Esophagus muscularis mucosa (tissue), 4 donors: ENCODE results near the gene KRTAP9-4. TPM values are rescaled to one million over a fixed set of nuclear protein-coding genes. Genes with fewer than 3 reads are reported as not detected.

Experiments
- DNase-seq: peaks from one replicate; pipeline ENCODE4 v3.0.0-alpha.2; 2017; ENCODE audit errors: extremely low spot score
- H3K27ac ChIP-seq, 4 donors: fragments of 200-600 bp; sonication (generic); replicated peaks in 1 of 4; 1 replicate in 3 of 4; 2 replicates in 1 of 4; pipeline ENCODE4 v1.5.1; 2016 to 2019; ENCODE audit warnings: mild to moderate bottlenecking in 1 of 4
- H3K27me3 ChIP-seq, 4 donors: fragments of 200-600 bp; sonication (generic); one replicate each; pipeline versions ENCODE4 v1.5.1 to v1.6.0; 2016 to 2019
- H3K36me3 ChIP-seq, 4 donors: fragments of 200-600 bp; sonication (generic); one replicate each; pipeline ENCODE4 v1.5.1; 2016 to 2019
- H3K4me1 ChIP-seq, 4 donors: fragments of 200-600 bp; sonication (generic); one replicate each; pipeline ENCODE4 v1.5.1; 2016 to 2019
- H3K4me3 ChIP-seq, 4 donors: fragments of 200-600 bp; sonication (generic); 1 replicate in 2 of 4; 2 replicates in 2 of 4; pipeline ENCODE4 v1.5.1; 2016 to 2019; ENCODE audit warnings: mild to moderate bottlenecking in 4 of 4, moderate library complexity in 1 of 4
- H3K9me3 ChIP-seq, 4 donors: fragments of 200-600 bp; sonication (generic); 1 replicate in 3 of 4; 2 replicates in 1 of 4; pipeline ENCODE4 v1.5.1; 2016 to 2019
- EP300 ChIP-seq: sonication (generic); formaldehyde crosslinking; IDR thresholded peaks from one replicate; pipeline ENCODE4 v1.6.1; 2017; ENCODE audit warnings: antibody characterized with exemption
- POLR2A ChIP-seq: fragments of 450-650 bp; IDR thresholded peaks from one replicate; pipeline ENCODE4 v1.6.1; 2017; ENCODE audit warnings: antibody characterized with exemption, moderate library complexity, mild to moderate bottlenecking, low read depth
- POLR2AphosphoS5 ChIP-seq, 2 donors: sonication (generic); formaldehyde crosslinking; IDR thresholded peaks; one replicate each; pipeline ENCODE4 v1.6.1; 2017; ENCODE audit warnings: antibody characterized with exemption in 2 of 2
- WGBS: methylation state at CpG from one replicate; pipeline ENCODE4 v1.1.5; 2018; 5-methylcytosine and 5-hydroxymethylcytosine counted together
- intact Hi-C: fragments of 100-400 bp; cut with DNase I; formaldehyde crosslinking; loops from one replicate; pipeline ENCODE4 v1.15.1; 2023
- small RNA-seq, 3 donors: library from RNA; depleted of rRNA; stranded (forward); fragments of <200 nt; gene quantifications; one replicate each; pipeline ENCODE3, GENCODE V24; 2016
- total RNA-seq, 4 donors: library from RNA; depleted of rRNA; stranded (reverse); fragments of >200 nt; gene quantifications; one replicate each; pipeline versions ENCODE4 v1.1.0 to v1.2.1, GENCODE V29; 2016
- TF ChIP-seq, protein P1 (sequence below), 3 experiments: fragments of 200-600 bp in 2 of 3; fragments of 450-650 bp in 1 of 3; sonication (generic) in 2 of 3; IDR thresholded peaks; one replicate each; pipeline ENCODE4 v1.5.1; 2017 to 2019; ENCODE audit warnings: antibody characterized with exemption in 3 of 3, mild to moderate bottlenecking in 2 of 3, moderate library complexity in 1 of 3

Gene KRTAP9-4
- total RNA-seq, 4 donors from 2014 or later, result not detected

DNA sequence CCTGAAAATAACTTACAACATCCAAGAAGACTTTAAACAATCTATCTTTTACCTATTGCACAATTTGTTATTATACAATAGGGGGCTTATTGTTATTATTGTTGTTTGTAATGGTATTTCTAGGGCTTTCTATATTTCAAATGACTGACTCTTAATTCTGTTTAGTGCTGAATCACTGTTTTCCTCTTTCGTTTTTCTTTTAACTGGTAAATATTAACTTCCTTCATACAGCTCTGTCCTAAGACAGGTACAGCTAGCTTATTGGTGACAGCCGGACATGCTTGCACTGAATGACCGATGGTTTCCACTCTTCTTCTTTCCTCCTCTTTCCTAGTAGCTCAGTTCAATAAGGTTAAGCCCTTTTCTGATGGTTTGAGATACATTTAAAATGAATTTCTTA lies 37.6 kb downstream of the KRTAP9-4 start:
- 86% methylated on average over 3 of the region's 3 CpGs for WGBS
- DNase-seq, result no peak
- TF ChIP-seq, protein P1, sequence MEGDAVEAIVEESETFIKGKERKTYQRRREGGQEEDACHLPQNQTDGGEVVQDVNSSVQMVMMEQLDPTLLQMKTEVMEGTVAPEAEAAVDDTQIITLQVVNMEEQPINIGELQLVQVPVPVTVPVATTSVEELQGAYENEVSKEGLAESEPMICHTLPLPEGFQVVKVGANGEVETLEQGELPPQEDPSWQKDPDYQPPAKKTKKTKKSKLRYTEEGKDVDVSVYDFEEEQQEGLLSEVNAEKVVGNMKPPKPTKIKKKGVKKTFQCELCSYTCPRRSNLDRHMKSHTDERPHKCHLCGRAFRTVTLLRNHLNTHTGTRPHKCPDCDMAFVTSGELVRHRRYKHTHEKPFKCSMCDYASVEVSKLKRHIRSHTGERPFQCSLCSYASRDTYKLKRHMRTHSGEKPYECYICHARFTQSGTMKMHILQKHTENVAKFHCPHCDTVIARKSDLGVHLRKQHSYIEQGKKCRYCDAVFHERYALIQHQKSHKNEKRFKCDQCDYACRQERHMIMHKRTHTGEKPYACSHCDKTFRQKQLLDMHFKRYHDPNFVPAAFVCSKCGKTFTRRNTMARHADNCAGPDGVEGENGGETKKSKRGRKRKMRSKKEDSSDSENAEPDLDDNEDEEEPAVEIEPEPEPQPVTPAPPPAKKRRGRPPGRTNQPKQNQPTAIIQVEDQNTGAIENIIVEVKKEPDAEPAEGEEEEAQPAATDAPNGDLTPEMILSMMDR (IDR thresholded peaks at IDR 0.05), result no peak
- TF ChIP-seq POLR2AphosphoS5 (IDR thresholded peaks at IDR 0.05) (no peak), EP300 (no peak), POLR2A (no peak)
- Histone ChIP-seq H3K27me3 (peaks cover 0 to 12% (median 2%) of the 10 kb centered on the region in 4 donors), H3K9me3 (no peaks in the 10 kb centered on the region), H3K4me3 (no peak overlapping the region), H3K4me1 (peaks cover 0 to 11% (median 10%) of the 10 kb centered on the region in 4 donors), H3K36me3 (no peaks in the 10 kb centered on the region), H3K27ac (no peak overlapping the region)
- intact Hi-C loops, result no loop called here

DNA sequence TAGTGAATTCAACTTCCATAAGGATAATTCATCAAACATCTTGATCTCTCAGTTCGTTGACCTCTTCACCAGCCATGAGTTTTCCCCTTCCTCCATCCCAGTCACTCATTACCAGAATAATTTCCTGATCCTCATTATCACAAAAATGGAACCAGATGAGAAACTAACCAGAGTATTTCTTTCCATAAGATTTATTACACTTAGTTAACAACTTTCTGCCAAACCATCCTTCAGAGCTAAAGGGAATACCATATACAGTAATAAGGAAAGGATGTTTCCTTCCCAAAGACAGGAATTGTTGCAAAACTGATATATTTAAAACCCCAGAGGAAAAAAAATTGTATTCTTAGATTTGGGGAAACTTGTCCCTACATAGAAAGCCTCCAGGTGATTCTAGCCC lies 44.5 kb downstream of the KRTAP9-4 start:
- intact Hi-C loops, result no loop called here
- WGBS, result 79% methylated on average over 1 of the region's 1 CpG
- no peak for DNase-seq
- H3K4me3 ChIP-seq, result no peak overlapping the region
- peaks cover 0 to 17% (median 0%) of the 10 kb centered on the region in 4 donors for H3K27me3 ChIP-seq
- no peak for TF ChIP-seq POLR2AphosphoS5 (IDR thresholded peaks at IDR 0.05)
- TF ChIP-seq POLR2A, result no peak
- TF ChIP-seq, protein P1 (IDR thresholded peaks at IDR 0.05), result no peak
- TF ChIP-seq EP300, result no peak
- no peaks in the 10 kb centered on the region for H3K36me3 ChIP-seq
- H3K9me3 ChIP-seq, result no peaks in the 10 kb centered on the region
- no peak overlapping the region for H3K27ac ChIP-seq
- no peaks in the 10 kb centered on the region for H3K4me1 ChIP-seq

DNA sequence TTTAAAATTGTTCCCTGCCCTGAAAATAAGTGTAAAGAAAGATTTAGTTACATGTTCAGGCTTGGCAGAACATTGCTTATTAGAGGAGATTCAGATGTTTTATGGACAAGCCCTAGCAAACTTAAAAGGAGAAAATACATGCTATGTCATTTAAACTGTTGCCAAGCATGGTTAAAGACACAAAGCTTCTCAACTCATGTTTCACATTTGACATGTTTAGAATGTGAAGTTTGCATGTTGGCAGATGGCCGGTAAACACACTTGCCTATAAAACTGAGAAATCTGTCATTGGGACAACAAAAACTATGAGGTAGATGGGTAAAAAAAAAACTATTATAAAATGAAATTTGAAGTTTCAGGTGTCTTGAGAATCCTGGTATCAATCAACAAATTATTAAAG lies 47.4 kb downstream of the KRTAP9-4 start:
- no peak overlapping the region for H3K4me3 ChIP-seq
- intact Hi-C loops, result no loop called here
- H3K27me3 ChIP-seq, result peaks cover 0 to 8% (median 0%) of the 10 kb centered on the region in 4 donors
- peaks cover 0 to 4% (median 0%) of the 10 kb centered on the region in 4 donors for H3K4me1 ChIP-seq
- DNase-seq, result peak; percentile 7
- no peak for TF ChIP-seq POLR2A
- TF ChIP-seq, protein P1 (IDR thresholded peaks at IDR 0.05), result no peak
- no peak for TF ChIP-seq POLR2AphosphoS5 (IDR thresholded peaks at IDR 0.05)
- TF ChIP-seq EP300, result no peak
- WGBS, result 42% methylated on average over 1 of the region's 1 CpG
- no peaks in the 10 kb centered on the region for H3K36me3 ChIP-seq
- no peak overlapping the region for H3K27ac ChIP-seq
- no peaks in the 10 kb centered on the region for H3K9me3 ChIP-seq

DNA sequence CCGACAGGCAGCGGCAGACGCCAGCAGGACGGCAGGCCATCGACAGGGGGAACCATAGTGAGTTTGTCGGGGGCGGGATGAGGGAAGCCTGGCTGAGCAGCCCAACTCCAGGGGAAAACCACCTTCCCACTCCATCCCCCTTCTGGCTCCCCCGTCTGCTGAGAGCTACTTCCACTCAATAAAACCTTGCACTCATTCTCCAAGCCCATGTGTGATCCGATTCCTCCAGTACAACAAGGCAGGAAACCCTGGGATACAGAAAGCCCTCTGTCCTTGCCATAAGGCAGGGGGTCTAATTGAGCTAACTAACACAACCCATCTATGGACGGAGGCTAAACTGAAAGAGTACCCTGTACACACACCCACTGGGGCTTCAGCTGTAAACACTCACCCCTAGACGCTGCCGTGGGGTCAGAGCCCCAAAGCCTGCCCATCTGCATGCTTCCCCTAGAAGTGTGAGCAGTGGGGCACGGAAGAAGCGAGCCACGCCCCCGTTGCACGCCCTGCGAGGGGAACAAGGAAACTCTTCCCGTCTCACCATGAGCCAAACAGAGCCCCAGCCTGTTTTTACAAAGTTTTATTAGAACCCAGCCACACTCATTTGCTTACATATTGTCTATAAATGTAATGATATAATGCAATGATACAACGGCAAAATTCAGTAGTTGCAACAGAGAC lies 49.1 kb downstream of the KRTAP9-4 start:
- Histone ChIP-seq H3K36me3 (no peaks in the 10 kb centered on the region), H3K9me3 (no peaks in the 10 kb centered on the region), H3K27ac (no peak overlapping the region), H3K4me3 (no peak overlapping the region), H3K27me3 (peaks cover 0 to 8% (median 0%) of the 10 kb centered on the region in 4 donors), H3K4me1 (peaks cover 0 to 4% (median 0%) of the 10 kb centered on the region in 4 donors)
- 95% methylated on average over 20 of the region's 20 CpGs for WGBS
- TF ChIP-seq, protein P1 (IDR thresholded peaks at IDR 0.05), result no peak
- TF ChIP-seq POLR2A (no peak), POLR2AphosphoS5 (IDR thresholded peaks at IDR 0.05) (no peak), EP300 (no peak)
- intact Hi-C loops, result no loop called here
- DNase-seq, result peak; percentile 55

Small RNAs within 50 kb of the gene (small RNA-seq; reads per million reads assigned to genes)
- gene KRTAP9-10P, result 0 reads per million in 3 donors

Other genes starting within 250 kb of the KRTAP9-4 start
- gene KRTAP3-2, start 249.8 kb upstream of the KRTAP9-4 start, total RNA-seq, result not detected
- not detected for gene KRTAP3-1, start 240.6 kb upstream of the KRTAP9-4 start, total RNA-seq
- not detected for gene KRTAP1-5, start 222.5 kb upstream of the KRTAP9-4 start, total RNA-seq
- not detected for gene KRTAP1-4, start 219.5 kb upstream of the KRTAP9-4 start, total RNA-seq
- gene KRTAP1-3, start 214.8 kb upstream of the KRTAP9-4 start, total RNA-seq, result not detected
- gene KRTAP1-1, start 208.2 kb upstream of the KRTAP9-4 start, total RNA-seq, result not detected
- not detected for gene KRTAP2-1, start 202.4 kb upstream of the KRTAP9-4 start, total RNA-seq
- not detected for gene KRTAP2-2, start 194.5 kb upstream of the KRTAP9-4 start, total RNA-seq
- not detected for gene KRTAP2-3, start 189.6 kb upstream of the KRTAP9-4 start, total RNA-seq
- gene KRTAP2-4, start 183.8 kb upstream of the KRTAP9-4 start, total RNA-seq, result not detected
- not detected for gene KRTAP4-7, start 165.5 kb upstream of the KRTAP9-4 start, total RNA-seq
- gene KRTAP4-8, start 151.5 kb upstream of the KRTAP9-4 start, total RNA-seq, result not detected
- gene KRTAP4-16, start 147.5 kb upstream of the KRTAP9-4 start, total RNA-seq, result not detected
- not detected for gene KRTAP4-9, start 144.3 kb upstream of the KRTAP9-4 start, total RNA-seq
- gene KRTAP4-11, start 131.3 kb upstream of the KRTAP9-4 start, total RNA-seq, result not detected
- gene KRTAP4-12, start 125.5 kb upstream of the KRTAP9-4 start, total RNA-seq, result not detected
- not detected for gene KRTAP4-6, start 109.1 kb upstream of the KRTAP9-4 start, total RNA-seq
- gene KRTAP4-5, start 99.9 kb upstream of the KRTAP9-4 start, total RNA-seq, result not detected
- not detected for gene KRTAP4-4, start 88.9 kb upstream of the KRTAP9-4 start, total RNA-seq
- gene KRTAP4-3, start 81.5 kb upstream of the KRTAP9-4 start, total RNA-seq, result not detected
- gene KRTAP4-2, start 71.5 kb upstream of the KRTAP9-4 start, total RNA-seq, result not detected
- not detected for gene KRTAP4-1, start 64.8 kb upstream of the KRTAP9-4 start, total RNA-seq
- not detected for gene KRTAP9-1, start 59.8 kb upstream of the KRTAP9-4 start, total RNA-seq
- gene KRTAP9-2, start 23.0 kb upstream of the KRTAP9-4 start, total RNA-seq, result not detected
- gene KRTAP9-3, start 17.2 kb upstream of the KRTAP9-4 start, total RNA-seq, result not detected
- not detected for gene KRTAP9-8, start 11.7 kb upstream of the KRTAP9-4 start, total RNA-seq
- gene KRTAP9-9, start 5.7 kb downstream of the KRTAP9-4 start, total RNA-seq, result not detected
- gene KRTAP9-6, start 15.7 kb downstream of the KRTAP9-4 start, total RNA-seq, result not detected
- not detected for gene KRTAP9-7, start 26.0 kb downstream of the KRTAP9-4 start, total RNA-seq
- gene KRTAP29-1, start 53.2 kb downstream of the KRTAP9-4 start, total RNA-seq, result not detected
- not detected for gene KRTAP16-1, start 59.6 kb downstream of the KRTAP9-4 start, total RNA-seq
- gene KRTAP17-1, start 66.0 kb downstream of the KRTAP9-4 start, total RNA-seq, result not detected
- gene KRT33A, start 101.1 kb downstream of the KRTAP9-4 start, total RNA-seq, result not detected
- not detected for gene KRT33B, start 120.1 kb downstream of the KRTAP9-4 start, total RNA-seq
- not detected for gene KRT34, start 132.6 kb downstream of the KRTAP9-4 start, total RNA-seq
- gene KRT31, start 147.9 kb downstream of the KRTAP9-4 start, total RNA-seq, result not detected
- gene KRT37, start 174.9 kb downstream of the KRTAP9-4 start, total RNA-seq, result not detected
- gene KRT38, start 191.3 kb downstream of the KRTAP9-4 start, total RNA-seq, result not detected
- gene KRT32, start 217.7 kb downstream of the KRTAP9-4 start, total RNA-seq, result not detected
- gene KRT35, start 231.5 kb downstream of the KRTAP9-4 start, total RNA-seq, result not detected
- not detected for gene KRT36, start 240.2 kb downstream of the KRTAP9-4 start, total RNA-seq